Mucosa of stomach (tissue), 1 donor: Measurements from ENCODE around the gene MS4A10.

ENCODE experiments used
- H3K27me3 ChIP-seq: one replicate; pipeline ENCODE4 v1.7.0; 2013; ENCODE audit warnings: mild to moderate bottlenecking, low read length; ENCODE audit not compliant: control insufficient read depth, insufficient read depth
- H3K36me3 ChIP-seq: one replicate; pipeline ENCODE4 v1.7.0; 2013; ENCODE audit warnings: low read length; ENCODE audit not compliant: control insufficient read depth, insufficient read depth
- H3K4me1 ChIP-seq: one replicate; pipeline ENCODE4 v1.7.0; 2013; ENCODE audit warnings: mild to moderate bottlenecking, low read length; ENCODE audit not compliant: control insufficient read depth, insufficient read depth
- H3K4me3 ChIP-seq: one replicate; pipeline ENCODE4 v1.7.0; 2013; ENCODE audit warnings: low read length
- H3K9ac ChIP-seq: one replicate; pipeline ENCODE4 v1.7.0; 2013; ENCODE audit warnings: mild to moderate bottlenecking, low read length, moderate library complexity
- H3K9me3 ChIP-seq: one replicate; pipeline ENCODE4 v1.7.0; 2013; ENCODE audit warnings: mild to moderate bottlenecking, low read length, moderate library complexity; ENCODE audit not compliant: control insufficient read depth
- donor health status: Pancreatic carcinoma.

MS4A10 gene

DNA sequence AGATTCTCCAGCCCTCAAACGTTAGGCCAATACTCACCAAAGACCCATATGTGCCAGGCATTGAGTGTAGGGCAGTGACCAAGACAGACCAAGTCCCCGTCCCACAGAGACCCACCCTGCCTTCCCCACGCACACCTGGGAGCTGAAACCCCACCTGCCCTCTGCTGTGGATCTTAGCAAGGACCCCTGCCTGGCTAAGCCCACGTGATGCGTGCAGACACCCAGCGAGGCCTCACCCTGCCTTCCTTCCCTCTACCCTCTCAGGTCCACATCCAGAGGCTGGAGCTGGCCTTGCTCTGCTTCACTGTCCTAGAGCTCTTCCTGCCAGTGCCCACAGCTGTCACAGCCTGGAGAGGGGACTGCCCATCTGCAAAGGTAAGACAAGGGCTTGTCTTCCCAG is 10.2 kb downstream of the MS4A10 start:
- no peaks in the 10 kb centered on the region for H3K36me3 ChIP-seq
- H3K27me3 ChIP-seq, result peaks cover 3% of the 10 kb centered on the region
- no peaks in the 10 kb centered on the region for H3K4me1 ChIP-seq
- no peak overlapping the region for H3K4me3 ChIP-seq
- H3K9ac ChIP-seq, result no peak overlapping the region
- no peaks in the 10 kb centered on the region for H3K9me3 ChIP-seq

DNA sequence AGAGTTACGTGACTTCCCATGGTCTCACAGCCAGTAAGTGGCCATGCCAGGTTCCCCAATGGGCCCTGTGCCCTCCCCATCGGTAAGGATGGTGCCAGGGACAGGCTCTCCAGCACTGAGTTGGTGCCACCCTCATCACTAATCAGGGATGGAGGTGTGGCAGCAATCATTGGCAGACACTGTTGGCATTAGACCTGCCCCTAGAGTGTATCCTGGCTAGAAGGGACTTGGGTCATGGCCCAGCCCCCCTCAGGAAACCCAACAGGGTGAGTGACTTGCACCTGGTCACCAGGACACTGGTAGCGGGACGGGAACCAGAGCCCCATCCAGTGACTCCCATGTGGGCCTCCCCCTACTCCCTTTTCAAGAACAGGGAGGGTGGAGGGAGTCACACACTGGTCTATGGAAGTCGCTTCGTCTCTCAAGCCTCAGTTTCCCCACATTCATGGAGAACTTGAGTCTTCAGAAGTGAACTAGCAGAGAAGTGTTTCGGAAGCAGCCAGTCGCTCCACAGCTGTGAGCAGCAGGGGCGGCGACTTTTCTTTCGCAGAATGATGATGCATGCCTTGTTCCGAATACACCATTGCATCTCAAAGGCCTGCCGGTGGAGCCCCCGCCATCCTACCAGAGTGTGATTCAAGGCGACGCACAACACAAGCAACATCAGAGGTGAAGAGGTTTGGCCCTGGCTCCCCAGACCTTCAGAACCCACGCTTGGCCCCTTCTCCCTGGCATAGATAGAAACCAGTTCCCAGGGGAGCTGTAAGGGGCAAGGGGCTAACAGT is 12.9 kb downstream of the MS4A10 start:
- Histone ChIP-seq H3K27me3 (peaks cover 3% of the 10 kb centered on the region), H3K9me3 (no peaks in the 10 kb centered on the region), H3K36me3 (no peaks in the 10 kb centered on the region), H3K4me3 (no peak overlapping the region), H3K4me1 (no peaks in the 10 kb centered on the region), H3K9ac (no peak overlapping the region)

DNA sequence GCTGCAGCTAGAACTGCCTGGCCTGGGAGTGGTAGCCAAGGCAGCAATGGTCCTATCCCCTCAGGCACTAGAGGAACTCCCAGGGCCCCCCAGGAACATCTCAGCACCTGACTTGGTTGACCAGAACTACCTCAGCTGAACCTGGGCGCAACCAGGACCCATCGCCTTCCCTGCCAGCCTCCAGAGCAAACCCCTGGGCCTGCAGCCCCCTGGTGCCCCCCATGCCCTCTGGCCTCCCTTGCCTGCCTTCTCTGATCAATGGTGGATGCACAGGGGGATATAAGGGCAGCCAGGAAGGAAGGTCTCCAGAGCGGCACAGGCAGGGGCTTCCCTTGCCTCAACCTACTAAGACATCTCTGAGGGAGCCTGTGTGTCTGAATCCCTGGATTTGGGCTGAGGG is 13.5 kb downstream of the MS4A10 start:
- Histone ChIP-seq H3K9me3 (no peaks in the 10 kb centered on the region), H3K36me3 (no peaks in the 10 kb centered on the region), H3K4me1 (no peaks in the 10 kb centered on the region), H3K4me3 (no peak overlapping the region), H3K9ac (no peak overlapping the region), H3K27me3 (peaks cover 3% of the 10 kb centered on the region)

- peaks cover 3% of the 10 kb centered on the region for H3K27me3 ChIP-seq
- H3K4me3 ChIP-seq, result no peak overlapping the region
- H3K36me3 ChIP-seq, result no peaks in the 10 kb centered on the region
- no peaks in the 10 kb centered on the region for H3K9me3 ChIP-seq
- H3K4me1 ChIP-seq, result no peaks in the 10 kb centered on the region
- H3K9ac ChIP-seq, result no peak overlapping the region
Measured at GRCh38 chr11:60801194-60801593, 16.1 kb downstream of the MS4A10 start.

DNA sequence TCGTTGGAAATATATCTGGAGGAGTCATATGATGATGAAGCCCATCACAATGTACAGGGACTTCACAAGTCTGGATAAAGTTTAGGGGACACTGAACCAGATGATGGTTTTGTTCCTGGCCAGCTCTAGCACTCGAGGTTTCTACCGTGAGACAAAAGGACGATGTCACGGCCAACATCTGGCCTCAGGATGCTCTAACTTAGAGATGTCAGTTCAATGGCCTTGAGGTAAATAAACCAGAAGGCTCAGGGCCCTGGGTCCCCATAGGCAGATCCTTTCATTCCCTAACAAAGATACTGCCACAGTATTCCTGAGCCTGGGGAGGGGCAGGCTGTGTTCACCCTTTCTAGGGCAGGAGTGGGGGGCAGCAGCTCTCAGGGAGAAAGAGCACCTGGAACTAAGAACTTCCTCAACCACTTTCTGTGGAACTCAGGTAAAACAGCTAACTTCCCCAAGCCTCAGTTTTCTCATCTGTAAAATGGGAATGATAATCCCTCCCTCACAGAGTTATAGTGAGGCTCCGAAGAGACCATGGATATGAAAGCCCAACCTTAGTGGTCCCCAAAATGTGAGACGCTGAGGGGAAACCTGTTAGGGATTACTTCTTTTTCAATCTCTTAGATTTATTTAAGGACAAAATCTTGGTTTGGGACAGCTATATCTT is 18.3 kb downstream of the MS4A10 start:
- Histone ChIP-seq H3K27me3 (no peaks in the 10 kb centered on the region), H3K4me1 (no peaks in the 10 kb centered on the region), H3K9ac (no peak overlapping the region), H3K36me3 (no peaks in the 10 kb centered on the region), H3K9me3 (no peaks in the 10 kb centered on the region), H3K4me3 (no peak overlapping the region)

GRCh38 chr11:60809249-60809648 is 24.1 kb downstream of the MS4A10 start:
- Histone ChIP-seq H3K36me3 (no peaks in the 10 kb centered on the region), H3K4me1 (peaks cover 7% of the 10 kb centered on the region), H3K4me3 (no peak overlapping the region), H3K27me3 (no peaks in the 10 kb centered on the region), H3K9me3 (no peaks in the 10 kb centered on the region), H3K9ac (no peak overlapping the region)

DNA sequence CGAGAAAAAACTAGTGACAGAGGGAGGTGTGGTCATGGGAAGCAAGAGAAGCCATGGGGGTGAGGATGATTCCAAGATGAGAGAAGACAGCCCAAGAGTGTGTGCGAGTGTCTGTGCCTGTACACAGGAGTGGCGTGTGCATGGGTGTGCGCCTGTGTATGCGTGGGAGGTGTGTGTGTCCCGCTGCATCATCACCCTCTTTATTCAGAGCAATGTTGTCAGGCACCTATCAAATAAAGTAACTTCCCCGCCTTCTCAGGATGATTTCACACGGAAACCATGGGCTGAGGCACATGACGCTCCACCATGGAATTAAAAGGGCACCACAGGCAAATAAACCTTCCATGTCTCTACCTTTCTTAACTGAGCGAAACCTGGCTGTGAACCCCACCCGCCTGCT is 24.6 kb downstream of the MS4A10 start:
- H3K36me3 ChIP-seq, result no peaks in the 10 kb centered on the region
- H3K9me3 ChIP-seq, result no peaks in the 10 kb centered on the region
- H3K9ac ChIP-seq, result no peak overlapping the region
- H3K27me3 ChIP-seq, result no peaks in the 10 kb centered on the region
- no peak overlapping the region for H3K4me3 ChIP-seq
- peaks cover 7% of the 10 kb centered on the region for H3K4me1 ChIP-seq

GRCh38 chr11:60810151-60810550 is 25.0 kb downstream of the MS4A10 start:
- H3K27me3 ChIP-seq, result no peaks in the 10 kb centered on the region
- H3K9me3 ChIP-seq, result no peaks in the 10 kb centered on the region
- peaks cover 7% of the 10 kb centered on the region for H3K4me1 ChIP-seq
- no peak overlapping the region for H3K4me3 ChIP-seq
- no peak overlapping the region for H3K9ac ChIP-seq
- no peaks in the 10 kb centered on the region for H3K36me3 ChIP-seq

- H3K9ac ChIP-seq, result peak overlapping the region; percentile 18
- H3K4me3 ChIP-seq, result no peak overlapping the region
- H3K4me1 ChIP-seq, result peaks cover 7% of the 10 kb centered on the region
- no peaks in the 10 kb centered on the region for H3K9me3 ChIP-seq
- no peaks in the 10 kb centered on the region for H3K36me3 ChIP-seq
- no peaks in the 10 kb centered on the region for H3K27me3 ChIP-seq
Measured at GRCh38 chr11:60810569-60810968, 25.4 kb downstream of the MS4A10 start.

GRCh38 chr11:60813324-60813723 is 28.2 kb downstream of the MS4A10 start:
- no peaks in the 10 kb centered on the region for H3K36me3 ChIP-seq
- H3K9ac ChIP-seq, result no peak overlapping the region
- H3K4me3 ChIP-seq, result no peak overlapping the region
- peaks cover 7% of the 10 kb centered on the region for H3K4me1 ChIP-seq
- H3K9me3 ChIP-seq, result no peaks in the 10 kb centered on the region
- no peaks in the 10 kb centered on the region for H3K27me3 ChIP-seq

GRCh38 chr11:60814112-60814511 is 29.0 kb downstream of the MS4A10 start:
- no peaks in the 10 kb centered on the region for H3K36me3 ChIP-seq
- H3K27me3 ChIP-seq, result no peaks in the 10 kb centered on the region
- H3K9ac ChIP-seq, result no peak overlapping the region
- H3K4me3 ChIP-seq, result no peak overlapping the region
- peaks cover 7% of the 10 kb centered on the region for H3K4me1 ChIP-seq
- no peaks in the 10 kb centered on the region for H3K9me3 ChIP-seq

DNA sequence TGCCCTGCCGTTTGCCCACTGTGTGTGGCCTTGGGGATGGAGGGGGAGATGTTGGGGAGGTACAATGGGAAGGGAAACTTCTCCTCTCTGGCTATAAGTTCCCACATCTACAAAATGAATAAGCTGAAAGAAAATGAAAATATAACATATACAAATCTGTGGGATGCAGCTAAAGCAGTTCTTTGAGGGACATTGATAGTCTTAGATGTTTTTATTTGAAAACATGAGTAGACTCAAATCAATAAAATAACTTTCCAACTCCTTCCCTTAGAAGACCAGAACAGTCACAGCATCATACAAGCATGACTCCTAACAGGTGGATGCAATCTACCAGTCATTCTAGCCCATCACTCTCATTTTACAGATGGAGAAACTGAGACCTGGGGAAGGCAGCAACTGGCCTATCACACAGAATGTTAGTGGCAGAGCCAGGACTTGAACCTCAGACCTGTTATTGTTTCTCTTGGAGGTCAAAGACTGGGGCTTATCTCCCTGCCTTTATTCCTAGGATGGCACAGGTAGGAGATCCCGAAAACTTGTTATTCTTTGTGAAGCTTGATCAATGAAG is 31.5 kb downstream of the MS4A10 start:
- Histone ChIP-seq H3K36me3 (no peaks in the 10 kb centered on the region), H3K4me3 (no peak overlapping the region), H3K9ac (no peak overlapping the region), H3K9me3 (no peaks in the 10 kb centered on the region), H3K4me1 (no peaks in the 10 kb centered on the region), H3K27me3 (no peaks in the 10 kb centered on the region)
